Mucosa of stomach (tissue), 1 donor: ENCODE measurements around the gene ZSCAN12.

Source experiments
- H3K27me3 ChIP-seq: one replicate; pipeline ENCODE4 v1.7.0; 2013; ENCODE audit warnings: mild to moderate bottlenecking, low read length; ENCODE audit not compliant: control insufficient read depth, insufficient read depth
- H3K36me3 ChIP-seq: one replicate; pipeline ENCODE4 v1.7.0; 2013; ENCODE audit warnings: low read length; ENCODE audit not compliant: control insufficient read depth, insufficient read depth
- H3K4me1 ChIP-seq: one replicate; pipeline ENCODE4 v1.7.0; 2013; ENCODE audit warnings: mild to moderate bottlenecking, low read length; ENCODE audit not compliant: control insufficient read depth, insufficient read depth
- H3K4me3 ChIP-seq: one replicate; pipeline ENCODE4 v1.7.0; 2013; ENCODE audit warnings: low read length
- H3K9ac ChIP-seq: one replicate; pipeline ENCODE4 v1.7.0; 2013; ENCODE audit warnings: mild to moderate bottlenecking, low read length, moderate library complexity
- H3K9me3 ChIP-seq: one replicate; pipeline ENCODE4 v1.7.0; 2013; ENCODE audit warnings: mild to moderate bottlenecking, low read length, moderate library complexity; ENCODE audit not compliant: control insufficient read depth
- donor health status: Pancreatic carcinoma.

Gene ZSCAN12

GRCh38 chr6:28390688-28391087 is 8.9 kb downstream of the ZSCAN12 start:
- Histone ChIP-seq H3K9ac (no peak overlapping the region), H3K36me3 (no peaks in the 10 kb centered on the region), H3K9me3 (no peaks in the 10 kb centered on the region), H3K4me3 (no peak overlapping the region), H3K27me3 (no peaks in the 10 kb centered on the region), H3K4me1 (no peaks in the 10 kb centered on the region)

GRCh38 chr6:28384143-28384533 is 15.4 kb downstream of the ZSCAN12 start:
- Histone ChIP-seq H3K4me1 (no peaks in the 10 kb centered on the region), H3K36me3 (no peaks in the 10 kb centered on the region), H3K4me3 (no peak overlapping the region), H3K27me3 (no peaks in the 10 kb centered on the region), H3K9me3 (no peaks in the 10 kb centered on the region), H3K9ac (no peak overlapping the region)

GRCh38 chr6:28383235-28384142 is 16.1 kb downstream of the ZSCAN12 start:
- peak overlapping the region; percentile 9 for H3K4me3 ChIP-seq
- no peaks in the 10 kb centered on the region for H3K9me3 ChIP-seq
- H3K36me3 ChIP-seq: no peaks in the 10 kb centered on the region
- H3K9ac ChIP-seq: peak overlapping the region; percentile 35
- no peaks in the 10 kb centered on the region for H3K27me3 ChIP-seq
- H3K4me1 ChIP-seq: no peaks in the 10 kb centered on the region

- H3K4me1 ChIP-seq: no peaks in the 10 kb centered on the region
- H3K4me3 ChIP-seq: no peak overlapping the region
- H3K36me3 ChIP-seq: no peaks in the 10 kb centered on the region
- H3K9me3 ChIP-seq: no peaks in the 10 kb centered on the region
- no peak overlapping the region for H3K9ac ChIP-seq
- H3K27me3 ChIP-seq: no peaks in the 10 kb centered on the region
Measured at GRCh38 chr6:28380381-28380780, 19.2 kb downstream of the ZSCAN12 start.

- no peaks in the 10 kb centered on the region for H3K4me1 ChIP-seq
- no peaks in the 10 kb centered on the region for H3K9me3 ChIP-seq
- H3K36me3 ChIP-seq: no peaks in the 10 kb centered on the region
- H3K4me3 ChIP-seq: no peak overlapping the region
- no peaks in the 10 kb centered on the region for H3K27me3 ChIP-seq
- no peak overlapping the region for H3K9ac ChIP-seq
Measured at GRCh38 chr6:28378644-28379043, 20.9 kb downstream of the ZSCAN12 start.

GRCh38 chr6:28377879-28378278 is 21.7 kb downstream of the ZSCAN12 start:
- no peaks in the 10 kb centered on the region for H3K36me3 ChIP-seq
- no peaks in the 10 kb centered on the region for H3K27me3 ChIP-seq
- no peaks in the 10 kb centered on the region for H3K4me1 ChIP-seq
- H3K9ac ChIP-seq: no peak overlapping the region
- H3K9me3 ChIP-seq: no peaks in the 10 kb centered on the region
- H3K4me3 ChIP-seq: no peak overlapping the region

GRCh38 chr6:28373925-28374324 is 25.6 kb downstream of the ZSCAN12 start:
- no peaks in the 10 kb centered on the region for H3K9me3 ChIP-seq
- H3K36me3 ChIP-seq: no peaks in the 10 kb centered on the region
- H3K27me3 ChIP-seq: no peaks in the 10 kb centered on the region
- H3K4me3 ChIP-seq: no peak overlapping the region
- H3K4me1 ChIP-seq: no peaks in the 10 kb centered on the region
- H3K9ac ChIP-seq: no peak overlapping the region

- no peaks in the 10 kb centered on the region for H3K36me3 ChIP-seq
Measured at GRCh38 chr6:28371706-28372451, 27.7 kb downstream of the ZSCAN12 start.

GRCh38 chr6:28371280-28371679 is 28.3 kb downstream of the ZSCAN12 start:
- H3K27me3 ChIP-seq: no peaks in the 10 kb centered on the region
- H3K9ac ChIP-seq: no peak overlapping the region
- no peaks in the 10 kb centered on the region for H3K36me3 ChIP-seq
- no peak overlapping the region for H3K4me3 ChIP-seq
- no peaks in the 10 kb centered on the region for H3K4me1 ChIP-seq
- H3K9me3 ChIP-seq: no peaks in the 10 kb centered on the region

More at GRCh38 chr6:28371706-28372451, 27.7 kb downstream of the ZSCAN12 start:
- no peaks in the 10 kb centered on the region for H3K4me1 ChIP-seq
- H3K4me3 ChIP-seq: no peak overlapping the region
- no peaks in the 10 kb centered on the region for H3K27me3 ChIP-seq
- no peak overlapping the region for H3K9ac ChIP-seq
- H3K9me3 ChIP-seq: no peaks in the 10 kb centered on the region

- H3K36me3 ChIP-seq: no peaks in the 10 kb centered on the region
- H3K9ac ChIP-seq: no peak overlapping the region
- no peaks in the 10 kb centered on the region for H3K4me1 ChIP-seq
- H3K9me3 ChIP-seq: no peaks in the 10 kb centered on the region
- H3K4me3 ChIP-seq: no peak overlapping the region
- H3K27me3 ChIP-seq: no peaks in the 10 kb centered on the region
Measured at GRCh38 chr6:28370440-28370839, 29.1 kb downstream of the ZSCAN12 start.

- Histone ChIP-seq H3K27me3 (no peaks in the 10 kb centered on the region), H3K9ac (no peak overlapping the region), H3K36me3 (no peaks in the 10 kb centered on the region), H3K4me1 (no peaks in the 10 kb centered on the region), H3K9me3 (no peaks in the 10 kb centered on the region), H3K4me3 (no peak overlapping the region)
Measured at GRCh38 chr6:28369463-28369862, 30.1 kb downstream of the ZSCAN12 start.

- H3K4me1 ChIP-seq: no peaks in the 10 kb centered on the region
Measured at GRCh38 chr6:28368522-28368921, 31.0 kb downstream of the ZSCAN12 start.

More at GRCh38 chr6:28368522-28368921, 31.0 kb downstream of the ZSCAN12 start:
- Histone ChIP-seq H3K9me3 (no peaks in the 10 kb centered on the region), H3K4me3 (no peak overlapping the region), H3K36me3 (no peaks in the 10 kb centered on the region), H3K27me3 (no peaks in the 10 kb centered on the region), H3K9ac (no peak overlapping the region)
